HG03159 (cell line): Measurements from ENCODE around the gene ZNF428.
"Not testable (repeated sequence)": the region's sequence is repeated elsewhere in the genome, so short reads cannot be mapped to it uniquely, and the experiment has no call there.

Experiments used
- ATAC-seq: cut with Tn5 transposase; IDR thresholded peaks from one replicate; pipeline ENCODE4 v1.9.1; 2021; ENCODE audit warnings: mild to moderate bottlenecking, moderate library complexity; ENCODE audit not compliant: unreplicated experiment

Gene ZNF428

DNA sequence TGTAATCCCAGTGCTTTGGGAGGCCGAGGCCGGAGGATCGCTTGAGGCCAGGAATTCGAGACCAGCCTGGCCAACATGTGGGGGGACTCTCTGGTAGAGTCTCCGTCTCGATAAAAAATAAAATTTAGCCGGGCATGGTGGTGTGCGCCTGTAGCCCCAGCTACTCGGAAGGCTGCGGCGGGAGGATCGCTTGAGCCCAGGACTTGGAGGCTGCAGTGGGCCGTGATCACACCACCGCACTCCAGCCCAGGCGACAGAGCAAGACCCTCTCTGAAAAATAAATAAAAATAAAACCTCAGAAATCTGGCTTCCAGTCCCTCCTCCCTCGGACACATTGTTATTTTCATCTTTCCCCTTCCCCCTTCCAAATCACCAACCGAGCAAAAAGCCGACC is 23.8 kb downstream of the ZNF428 start:
- peak; percentile 7 for ATAC-seq

DNA sequence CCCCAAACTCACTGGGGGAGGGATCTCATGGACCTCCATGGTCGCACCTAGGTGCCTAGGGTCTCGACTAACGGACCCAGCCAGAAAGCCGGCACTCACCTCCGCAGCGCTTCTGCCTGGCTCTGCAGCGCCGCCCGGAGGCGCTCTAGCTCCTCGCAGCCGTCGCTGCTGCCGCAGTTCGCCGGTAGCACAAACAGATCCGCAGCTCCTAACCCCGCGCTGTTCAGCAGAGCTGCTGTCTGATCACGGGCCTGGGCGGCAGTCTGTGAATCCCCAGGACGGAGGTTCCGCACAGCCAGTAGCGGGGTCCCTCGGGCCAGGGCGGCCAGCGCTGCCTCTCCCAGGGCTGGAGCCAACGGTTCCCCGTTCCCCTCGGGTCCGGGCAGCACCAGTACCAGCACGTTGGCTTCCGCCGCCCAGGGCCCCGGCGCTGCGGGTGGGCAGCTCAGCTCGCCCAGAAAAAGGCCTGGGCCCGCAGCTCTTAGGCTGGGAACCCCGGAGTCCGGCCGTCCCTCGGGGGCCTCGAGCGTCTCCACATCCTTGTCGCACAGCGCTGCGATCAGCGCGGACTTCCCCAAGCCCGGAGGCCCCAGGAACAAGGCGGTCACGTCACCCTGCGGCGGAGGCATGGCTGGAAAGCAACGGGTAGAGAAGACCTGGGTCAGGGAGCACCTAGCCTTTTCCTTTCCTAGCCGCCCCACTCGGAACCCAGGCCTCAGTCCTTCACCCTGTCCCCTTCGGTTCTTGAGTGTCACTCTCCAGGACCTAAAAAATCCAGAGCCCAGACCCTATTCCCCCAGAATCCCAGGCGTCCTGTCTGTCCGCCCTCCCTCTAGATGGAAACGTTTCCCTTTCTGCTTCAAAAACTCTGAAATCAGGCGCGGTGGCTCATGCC is 24.5 kb downstream of the ZNF428 start:
- ATAC-seq = no peak

DNA sequence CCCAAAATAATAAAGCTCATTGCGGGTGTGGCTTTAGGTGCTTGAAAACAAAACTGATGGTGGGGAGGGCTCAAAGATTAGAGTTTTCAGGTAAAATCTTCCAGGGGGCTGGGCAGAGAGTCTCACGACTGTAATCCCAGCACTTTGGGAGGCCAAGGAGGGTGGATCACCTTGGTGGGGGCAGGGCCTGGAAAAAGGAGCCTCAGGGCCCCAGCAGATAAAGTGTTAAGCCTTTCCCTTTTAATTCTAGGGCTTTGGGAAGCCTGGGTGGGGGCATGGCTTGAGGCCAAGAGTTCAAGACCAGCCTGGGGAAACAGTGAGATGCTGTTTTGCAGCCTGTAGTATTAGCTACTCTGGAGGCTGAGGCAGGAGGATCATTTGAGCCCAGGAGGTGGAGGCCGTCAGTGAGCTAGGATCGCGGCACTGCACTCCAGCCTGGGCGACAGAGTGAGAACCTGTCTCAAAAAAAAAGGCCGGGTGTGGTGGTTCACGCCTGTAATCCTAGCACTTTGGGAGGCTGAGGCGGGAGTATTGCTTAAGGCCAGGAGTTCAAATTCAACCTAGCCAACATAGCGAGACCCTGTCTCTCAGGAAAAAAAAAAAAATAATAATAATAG is 25.2 kb downstream of the ZNF428 start:
- ATAC-seq = no peak

DNA sequence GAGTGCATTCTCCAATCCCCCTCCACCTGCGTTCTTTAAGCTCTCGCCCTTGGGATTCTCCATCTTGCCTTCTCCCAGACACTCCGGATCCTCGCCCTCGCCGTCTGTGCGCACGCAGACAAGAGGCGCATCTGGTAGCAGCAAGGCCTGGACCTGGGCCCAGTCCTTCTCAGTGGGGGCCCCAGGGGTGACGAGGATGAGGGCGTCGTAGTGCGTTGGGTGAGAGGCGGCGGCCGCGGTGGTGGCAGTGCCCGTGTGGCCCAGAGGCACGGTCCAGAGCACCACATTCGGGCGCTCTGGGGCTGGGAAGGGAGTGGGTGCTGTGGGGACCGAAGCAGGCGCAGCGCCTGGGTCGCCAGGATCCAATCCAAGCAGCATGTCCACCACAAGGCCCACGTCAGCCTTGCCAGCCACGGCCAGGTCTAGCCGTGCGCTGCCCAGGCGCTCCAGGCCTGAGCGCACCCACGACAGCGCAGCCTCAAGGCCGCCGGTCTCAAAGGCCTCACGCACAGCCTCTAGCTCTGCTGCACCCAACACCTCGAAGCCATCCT is 26.6 kb downstream of the ZNF428 start:
- no peak for ATAC-seq

DNA sequence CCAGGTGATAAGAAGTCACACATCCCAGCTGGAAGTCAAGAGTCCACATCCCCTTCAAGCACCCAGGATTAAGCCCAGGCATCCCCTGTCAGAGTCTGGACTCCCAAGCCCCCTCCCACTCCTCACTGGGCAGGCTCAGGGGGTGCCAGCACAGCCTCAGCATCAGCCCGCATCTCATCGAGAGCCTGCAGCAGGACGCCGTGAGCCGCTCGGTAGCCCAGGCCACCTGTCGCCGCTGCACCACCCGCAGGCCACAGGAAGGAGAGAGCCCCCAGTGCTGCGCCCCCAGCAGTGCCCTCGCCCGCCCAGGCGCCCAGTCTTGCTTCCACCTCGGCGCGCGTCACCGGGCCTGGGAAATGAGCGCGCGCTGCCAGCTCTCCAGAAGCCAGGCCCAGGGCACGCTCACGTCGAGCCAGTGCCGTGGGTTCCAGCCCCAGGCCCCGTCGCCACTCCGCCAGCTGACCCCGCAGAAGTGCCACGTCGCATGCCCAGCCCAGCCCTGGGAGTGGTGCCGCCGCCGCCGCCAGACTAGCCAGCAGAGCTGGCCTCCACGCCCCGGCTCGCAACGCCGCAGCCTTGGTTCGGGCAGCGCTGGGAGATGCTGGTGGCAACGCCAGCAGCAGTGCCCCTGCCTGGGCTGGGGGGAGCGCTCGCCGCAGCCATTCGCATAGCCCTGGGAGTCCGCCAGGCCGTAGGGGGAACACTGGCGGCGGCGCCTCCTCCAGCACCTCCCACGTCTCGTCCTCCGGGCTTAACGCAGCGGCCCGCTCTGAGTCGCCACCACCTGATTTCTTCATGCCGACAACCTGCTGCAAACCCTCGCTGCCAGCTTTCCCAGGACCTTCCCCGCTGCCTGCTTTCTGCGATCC is 27.3 kb downstream of the ZNF428 start:
- no peak for ATAC-seq

DNA sequence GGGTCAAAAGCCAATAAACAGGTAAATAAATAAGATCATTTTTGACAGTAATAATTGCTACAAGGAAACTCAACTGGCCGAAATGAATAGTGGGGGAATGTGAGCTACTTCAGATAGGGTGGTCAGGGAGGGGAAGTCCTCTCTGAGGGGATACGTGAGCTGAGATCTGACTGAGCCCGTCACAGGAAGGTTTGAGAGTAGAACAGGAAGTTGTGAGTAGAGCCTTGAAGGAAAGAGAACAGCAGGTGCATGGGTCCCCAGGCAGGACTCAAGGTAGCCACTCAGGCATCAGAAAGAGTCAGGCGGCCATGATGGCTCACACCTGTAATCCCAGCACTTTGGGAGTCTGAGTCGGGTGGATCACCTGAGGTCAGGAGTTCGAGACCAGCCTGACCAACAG is 29.8 kb downstream of the ZNF428 start:
- no peak for ATAC-seq

DNA sequence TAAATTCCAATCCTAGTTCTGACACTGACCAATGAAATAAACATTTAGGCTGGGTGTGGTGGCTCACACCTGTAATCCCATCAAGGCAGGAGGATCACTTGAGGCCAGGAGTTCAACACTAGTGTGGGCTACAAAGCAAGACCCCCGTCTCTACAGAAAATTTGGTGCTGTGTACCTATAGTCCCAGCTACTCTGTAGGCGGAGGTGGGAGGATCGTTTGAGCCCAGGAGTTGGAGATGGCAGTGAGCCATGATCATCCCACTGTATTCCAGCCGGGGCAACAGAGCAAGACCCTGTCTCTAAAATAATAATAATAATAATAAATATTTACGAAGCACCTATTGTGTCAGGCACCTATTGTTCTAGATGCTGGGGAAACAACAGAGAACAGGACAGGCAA is 30.2 kb downstream of the ZNF428 start:
- no peak for ATAC-seq

DNA sequence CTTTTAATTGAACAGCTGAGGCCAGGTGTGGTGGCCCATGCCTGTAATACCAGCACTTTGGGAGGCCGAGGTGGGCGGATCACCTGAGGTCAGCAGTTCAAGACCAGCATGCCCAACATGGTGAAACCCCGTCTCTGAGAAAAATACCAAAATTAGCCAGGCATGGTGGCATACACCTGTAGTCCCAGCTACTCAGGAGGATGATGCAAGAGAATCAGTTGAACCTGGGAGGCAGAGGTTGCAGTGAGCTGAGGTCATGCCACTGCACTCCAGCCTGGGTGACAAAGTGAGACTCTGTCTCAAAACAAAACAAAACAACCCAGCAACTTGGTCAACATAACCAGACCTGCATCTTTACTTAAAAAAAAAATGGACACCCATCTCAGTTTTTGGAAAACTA is 32.4 kb downstream of the ZNF428 start:
- not testable (repeated sequence) for ATAC-seq

DNA sequence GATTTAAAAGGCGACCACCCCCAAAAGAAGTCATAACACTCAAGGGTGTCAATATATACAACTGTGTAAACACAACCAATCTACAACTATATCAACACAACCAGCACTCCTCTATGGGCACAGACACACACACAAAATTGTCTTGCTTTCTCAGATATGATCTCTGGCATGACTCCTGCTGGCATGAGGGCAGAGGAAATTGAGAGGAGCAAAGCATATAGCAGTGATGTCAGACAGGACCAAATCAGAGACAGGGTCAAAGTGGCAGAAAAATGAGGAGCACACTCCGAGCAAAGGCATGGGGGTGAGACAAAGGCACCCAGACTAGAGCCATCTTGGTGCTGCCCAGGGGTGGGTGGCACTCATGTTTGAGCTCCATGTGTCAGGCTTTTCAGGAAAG is 33.1 kb downstream of the ZNF428 start:
- ATAC-seq = no peak

DNA sequence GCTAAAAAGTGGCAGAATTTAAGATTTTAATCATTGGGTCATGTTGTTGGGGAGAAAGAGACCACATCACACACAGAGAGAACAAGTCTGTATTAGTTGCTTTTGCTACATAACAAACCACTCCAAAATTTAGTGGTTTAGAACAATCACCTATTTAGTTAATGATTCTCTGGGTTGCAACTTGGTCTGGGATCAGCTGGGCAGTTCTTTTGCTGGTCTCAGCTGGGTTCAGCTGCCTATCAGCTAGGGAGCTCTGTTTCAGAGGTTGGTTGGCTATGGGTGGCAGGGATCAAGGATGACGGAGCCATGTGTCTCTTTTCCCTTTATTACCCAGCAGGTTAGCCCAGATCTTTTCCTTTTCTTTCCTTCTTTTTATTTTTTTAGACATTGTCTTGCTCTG is 34.9 kb downstream of the ZNF428 start:
- no peak for ATAC-seq

DNA sequence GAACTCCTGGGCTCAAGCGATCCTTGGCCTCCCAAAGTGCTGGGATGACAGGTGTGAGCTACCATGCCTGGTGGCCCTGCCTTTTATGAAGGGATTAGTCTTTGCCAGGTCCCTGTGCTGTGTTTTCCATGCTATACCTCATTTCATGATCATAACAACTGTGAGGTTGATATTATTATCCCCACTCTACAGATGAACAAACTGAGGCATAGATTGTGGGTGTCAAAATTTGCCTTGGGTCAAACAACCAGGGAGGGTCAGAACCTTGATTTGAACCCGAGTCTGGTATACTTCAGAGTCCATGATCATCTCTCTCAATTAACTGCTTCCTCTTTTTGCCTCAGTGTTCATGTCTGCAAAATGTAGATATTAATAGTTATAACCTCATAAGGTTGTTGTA is 36.9 kb downstream of the ZNF428 start:
- ATAC-seq = no peak

DNA sequence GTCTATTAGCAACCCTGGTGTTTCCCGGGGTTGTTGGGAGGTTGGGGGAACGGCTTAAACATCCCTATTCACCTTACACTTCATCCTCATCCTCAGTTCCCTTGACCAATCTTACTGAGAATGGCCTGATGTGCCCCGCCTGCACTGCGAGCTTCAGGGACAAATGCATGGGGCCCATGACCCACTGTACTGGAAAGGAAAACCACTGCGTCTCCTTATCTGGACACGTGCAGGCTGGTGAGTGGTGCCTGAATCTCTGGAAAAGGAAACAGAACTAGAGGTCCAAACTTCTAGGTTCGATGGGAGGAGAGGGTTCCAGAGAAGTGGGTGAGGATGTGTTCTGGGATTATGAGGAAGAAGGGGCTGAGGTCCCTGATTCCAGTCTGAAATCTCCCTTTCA is 38.0 kb downstream of the ZNF428 start:
- no peak for ATAC-seq

DNA sequence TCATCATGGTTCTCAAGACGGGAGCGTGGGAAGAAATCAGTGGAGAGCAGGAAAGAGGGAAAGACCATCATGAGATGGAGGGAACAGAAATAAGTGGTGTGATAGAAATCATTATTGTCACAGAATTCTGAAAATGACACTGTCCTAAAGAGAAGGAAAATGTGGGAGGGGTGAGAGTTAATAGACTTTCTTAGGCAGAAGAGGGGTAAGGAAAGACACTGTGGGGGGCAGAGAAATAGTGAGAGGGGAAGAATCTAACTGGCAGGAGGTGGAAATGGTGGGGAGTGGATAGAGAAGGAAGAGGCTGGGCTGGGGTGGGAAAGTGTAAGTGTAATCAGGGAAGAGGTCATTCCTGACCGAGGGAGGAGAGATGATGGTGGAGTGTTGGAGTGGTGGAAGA is 40.6 kb downstream of the ZNF428 start:
- no peak for ATAC-seq

DNA sequence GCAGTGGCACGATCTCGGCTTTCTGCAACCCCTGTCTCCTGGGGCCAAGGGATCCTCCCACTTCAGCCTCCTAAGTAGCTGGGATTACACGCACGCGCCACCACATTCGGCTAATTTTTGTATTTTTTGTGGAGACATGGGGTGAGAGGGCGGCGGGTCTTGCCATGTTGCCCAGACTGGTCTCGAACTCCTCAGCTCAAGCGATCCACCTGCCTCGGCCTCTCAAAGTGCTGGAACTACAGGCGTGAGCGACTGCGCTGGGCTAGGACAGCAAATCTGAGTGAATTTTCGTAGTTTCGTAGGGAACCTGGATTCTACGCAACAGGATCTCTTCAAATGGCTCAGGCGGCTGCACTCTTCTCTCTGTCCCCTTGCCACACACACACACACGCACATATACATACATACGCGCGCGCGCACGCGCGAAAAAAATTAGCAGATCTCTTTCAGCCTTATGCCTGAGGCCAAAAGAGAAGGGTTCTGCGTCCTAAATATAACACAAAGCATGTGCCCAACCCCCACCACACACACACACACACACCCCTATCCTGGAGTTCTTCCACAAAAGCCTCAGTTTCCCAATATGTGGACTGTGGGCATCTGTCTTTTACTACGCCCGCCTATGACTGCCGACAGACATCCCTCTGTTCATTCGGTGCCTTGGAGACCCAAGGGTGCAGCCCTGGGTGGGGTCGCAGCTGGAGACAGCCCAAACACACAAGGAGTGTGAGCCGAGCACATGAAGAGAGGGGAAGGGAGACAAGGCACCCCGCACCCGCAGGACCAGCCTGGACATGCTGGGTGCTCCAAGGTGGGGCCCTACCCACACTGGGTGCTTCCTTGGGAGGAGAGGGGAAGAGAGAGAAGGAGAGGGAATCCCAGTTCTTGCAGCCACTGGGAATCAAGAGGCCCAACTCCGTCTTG is 43.2 kb downstream of the ZNF428 start:
- ATAC-seq = no peak

DNA sequence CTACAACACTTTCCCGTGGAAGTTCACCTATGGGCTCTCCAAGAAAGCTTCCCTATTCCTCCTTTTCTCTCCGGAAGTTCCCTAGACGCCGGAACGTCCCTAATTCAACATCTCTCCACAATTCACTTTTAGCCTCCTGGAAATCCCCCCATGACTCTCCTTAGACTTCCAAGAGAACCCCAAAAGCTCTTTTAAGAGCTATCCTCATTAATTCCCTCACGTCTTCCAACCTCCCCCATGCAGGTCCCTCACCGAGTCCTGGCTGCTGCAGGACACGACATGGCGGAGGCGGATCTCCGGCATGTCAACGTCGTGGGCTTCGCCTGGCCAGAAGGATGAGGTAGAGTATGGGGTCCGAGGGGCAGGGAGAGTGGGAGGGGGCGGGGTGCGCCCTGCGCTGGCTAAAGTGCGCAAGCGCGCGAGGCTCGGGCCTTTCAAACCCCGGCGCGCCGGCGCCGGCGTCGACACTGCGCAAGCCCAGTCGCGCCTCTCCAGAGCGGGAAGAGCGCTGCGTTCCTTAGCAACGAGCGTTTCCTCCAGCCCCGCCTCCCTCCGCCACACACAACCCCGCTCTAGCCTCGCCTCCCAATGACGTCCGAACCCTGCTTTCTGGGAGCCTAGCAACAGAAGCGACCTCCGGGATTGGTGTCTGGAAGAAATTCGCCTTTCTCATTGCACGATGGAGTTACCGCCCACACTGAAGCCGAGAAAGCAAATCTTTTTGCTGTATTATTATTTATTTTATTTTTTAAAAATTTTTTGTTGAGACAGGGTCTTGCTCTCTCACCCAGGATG is 44.1 kb downstream of the ZNF428 start, which contains the start of the genes PINLYP and XRCC1:
Gene PINLYP, plus strand, starts transcription at position 646 of the 795 bp plus-strand sequence. CDS start 1,391 bp downstream, outside the sequence.
Gene XRCC1, minus strand, starts transcription at position 372 of the 795 bp plus-strand sequence. Its CDS starts 69 bp downstream, at position 303.
- ATAC-seq = peak; percentile 96

DNA sequence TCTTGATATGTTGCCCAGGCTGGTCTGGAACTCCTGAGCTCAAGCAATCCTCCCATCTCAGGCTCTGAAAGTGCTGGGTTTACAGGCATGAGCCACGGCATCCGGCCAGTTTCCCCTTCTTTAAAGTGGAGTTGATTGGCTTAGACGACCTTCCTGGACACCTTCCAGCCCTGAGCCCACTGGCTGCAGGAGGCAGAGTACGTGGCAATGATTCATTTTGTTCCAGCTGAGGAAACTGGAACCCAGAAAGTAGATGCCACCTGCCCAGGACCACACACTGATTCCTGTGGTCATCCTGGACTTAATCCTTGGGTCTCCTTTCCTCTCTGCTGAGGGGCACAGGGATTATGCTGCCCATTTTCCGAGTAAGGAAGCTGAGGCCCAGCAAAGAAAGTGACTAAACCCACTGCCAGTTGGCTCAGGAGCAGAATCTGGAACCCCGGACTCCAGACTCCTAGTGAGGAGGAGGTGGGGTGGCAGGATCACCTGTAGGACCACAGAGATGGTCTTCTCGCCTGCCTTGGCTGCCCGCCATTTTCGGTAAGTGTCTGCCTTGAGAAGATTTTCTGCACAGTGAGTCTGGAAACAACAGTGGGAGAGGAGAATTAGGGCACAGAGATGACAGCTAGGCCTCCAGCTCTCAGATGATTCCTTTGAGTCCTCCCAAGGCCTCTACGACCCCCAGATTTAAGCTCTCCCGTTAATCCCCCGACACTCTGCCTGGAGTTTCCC is 44.8 kb downstream of the ZNF428 start:
- ATAC-seq = no peak

DNA sequence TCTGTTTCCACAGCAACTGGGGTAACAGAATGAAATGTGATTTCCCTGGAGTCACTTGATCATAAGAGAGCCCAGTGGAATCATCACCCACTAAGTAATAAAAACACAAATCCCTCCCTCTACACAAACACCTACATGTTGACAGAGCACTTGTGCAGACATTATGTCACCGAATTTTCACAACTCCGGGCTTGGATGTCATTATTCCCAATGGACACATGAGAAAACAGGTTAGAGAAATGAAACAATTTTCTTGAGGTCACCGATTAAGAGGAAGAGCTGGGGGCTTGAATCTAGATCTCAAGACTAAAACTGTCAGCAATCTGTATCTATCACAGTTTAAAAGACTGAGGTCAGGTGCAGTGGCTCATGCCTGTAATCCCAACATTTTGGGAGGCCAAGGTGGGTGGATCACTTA is 47.2 kb downstream of the ZNF428 start:
- ATAC-seq = no peak

DNA sequence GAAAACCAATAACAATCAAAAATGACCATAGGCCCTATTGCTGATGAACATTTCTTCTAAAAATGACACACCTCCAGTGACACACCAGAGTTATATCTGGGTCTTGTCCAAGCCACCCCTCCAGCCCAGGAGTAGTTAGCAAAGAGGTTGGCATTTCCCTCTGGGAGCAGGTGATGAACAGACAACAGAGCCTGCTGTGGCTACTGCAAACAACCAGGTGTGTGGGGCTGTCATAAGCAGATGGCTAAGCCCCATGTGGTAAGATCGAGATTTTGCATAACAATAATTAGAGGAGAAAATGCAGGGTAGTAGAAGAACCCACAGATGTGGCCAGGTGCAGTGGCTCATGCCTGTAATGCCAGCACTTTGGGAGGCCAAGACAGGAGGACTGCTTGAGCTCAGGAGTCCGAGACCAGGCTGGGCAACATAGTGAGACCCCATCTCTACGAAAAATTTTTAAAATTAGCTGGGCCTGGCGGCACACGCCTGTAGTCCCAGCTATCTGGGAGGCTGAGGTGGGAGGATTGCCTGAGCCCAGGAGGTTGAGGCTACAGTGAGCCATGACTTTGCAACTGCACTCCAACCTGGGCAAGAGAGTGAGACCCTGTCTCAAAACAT is 49.1 kb downstream of the ZNF428 start:
- no peak for ATAC-seq
